ENCODE results near the gene SMURF1.
A peak's percentile ranks its signal among the peaks of the same experiment; 100 is the strongest.

The SMURF1 gene

DNA sequence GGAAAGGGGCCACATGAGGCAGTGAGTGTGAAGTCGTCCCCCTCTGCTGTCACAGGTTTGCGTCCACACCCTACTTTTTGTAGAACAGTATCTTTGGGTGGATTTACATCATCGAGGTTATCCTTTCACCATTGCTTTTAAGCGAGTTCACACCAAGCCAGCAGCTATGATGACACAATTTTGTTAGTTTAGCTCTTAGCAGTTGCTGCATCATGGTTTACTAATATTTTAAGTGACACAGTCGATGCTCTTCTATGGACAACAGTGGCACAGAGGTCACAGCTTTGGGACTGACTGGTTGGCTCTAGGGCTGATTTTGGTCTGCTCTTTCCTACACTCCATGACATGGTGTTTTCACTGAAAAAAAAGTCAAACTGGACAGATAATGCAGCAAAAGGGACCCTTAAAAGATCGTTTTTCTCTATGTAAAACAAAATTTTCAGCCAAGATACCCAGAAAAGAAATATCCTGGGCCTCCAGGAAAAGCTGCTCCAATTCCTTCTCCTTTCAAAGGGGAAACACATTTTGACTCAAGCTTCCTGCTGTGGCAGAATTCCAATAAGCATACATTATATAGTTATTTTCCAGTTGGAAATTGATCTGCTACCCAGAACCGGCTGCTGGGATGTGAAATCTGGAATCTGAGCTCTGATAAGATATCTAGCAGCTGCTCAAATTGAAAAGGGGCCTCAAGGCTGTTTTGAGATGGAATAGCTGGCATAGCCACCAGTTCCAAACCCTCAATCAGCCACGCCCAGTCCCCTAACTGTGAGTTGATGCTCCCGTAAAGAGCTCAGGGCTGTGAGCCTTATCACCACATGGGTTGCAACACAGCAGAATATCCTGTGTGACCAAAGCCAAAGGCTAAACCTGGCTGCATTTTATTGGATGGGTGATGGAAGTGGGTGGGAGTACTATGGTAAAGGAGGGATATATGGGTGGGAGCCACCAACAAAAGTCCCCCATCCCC is 114.2 kb downstream of the SMURF1 start:
- DNase-seq (ENCODE audit: low read depth): no peak
- TF ChIP-seq, protein P1, sequence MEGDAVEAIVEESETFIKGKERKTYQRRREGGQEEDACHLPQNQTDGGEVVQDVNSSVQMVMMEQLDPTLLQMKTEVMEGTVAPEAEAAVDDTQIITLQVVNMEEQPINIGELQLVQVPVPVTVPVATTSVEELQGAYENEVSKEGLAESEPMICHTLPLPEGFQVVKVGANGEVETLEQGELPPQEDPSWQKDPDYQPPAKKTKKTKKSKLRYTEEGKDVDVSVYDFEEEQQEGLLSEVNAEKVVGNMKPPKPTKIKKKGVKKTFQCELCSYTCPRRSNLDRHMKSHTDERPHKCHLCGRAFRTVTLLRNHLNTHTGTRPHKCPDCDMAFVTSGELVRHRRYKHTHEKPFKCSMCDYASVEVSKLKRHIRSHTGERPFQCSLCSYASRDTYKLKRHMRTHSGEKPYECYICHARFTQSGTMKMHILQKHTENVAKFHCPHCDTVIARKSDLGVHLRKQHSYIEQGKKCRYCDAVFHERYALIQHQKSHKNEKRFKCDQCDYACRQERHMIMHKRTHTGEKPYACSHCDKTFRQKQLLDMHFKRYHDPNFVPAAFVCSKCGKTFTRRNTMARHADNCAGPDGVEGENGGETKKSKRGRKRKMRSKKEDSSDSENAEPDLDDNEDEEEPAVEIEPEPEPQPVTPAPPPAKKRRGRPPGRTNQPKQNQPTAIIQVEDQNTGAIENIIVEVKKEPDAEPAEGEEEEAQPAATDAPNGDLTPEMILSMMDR (conservative IDR thresholded peaks at IDR 0.05; ENCODE audit: control insufficient read depth, insufficient read depth, low read depth, low read length): no peak
- no peak overlapping the region for H3K4me3 ChIP-seq (ENCODE audit: control insufficient read depth, low read depth, low read length)

DNA sequence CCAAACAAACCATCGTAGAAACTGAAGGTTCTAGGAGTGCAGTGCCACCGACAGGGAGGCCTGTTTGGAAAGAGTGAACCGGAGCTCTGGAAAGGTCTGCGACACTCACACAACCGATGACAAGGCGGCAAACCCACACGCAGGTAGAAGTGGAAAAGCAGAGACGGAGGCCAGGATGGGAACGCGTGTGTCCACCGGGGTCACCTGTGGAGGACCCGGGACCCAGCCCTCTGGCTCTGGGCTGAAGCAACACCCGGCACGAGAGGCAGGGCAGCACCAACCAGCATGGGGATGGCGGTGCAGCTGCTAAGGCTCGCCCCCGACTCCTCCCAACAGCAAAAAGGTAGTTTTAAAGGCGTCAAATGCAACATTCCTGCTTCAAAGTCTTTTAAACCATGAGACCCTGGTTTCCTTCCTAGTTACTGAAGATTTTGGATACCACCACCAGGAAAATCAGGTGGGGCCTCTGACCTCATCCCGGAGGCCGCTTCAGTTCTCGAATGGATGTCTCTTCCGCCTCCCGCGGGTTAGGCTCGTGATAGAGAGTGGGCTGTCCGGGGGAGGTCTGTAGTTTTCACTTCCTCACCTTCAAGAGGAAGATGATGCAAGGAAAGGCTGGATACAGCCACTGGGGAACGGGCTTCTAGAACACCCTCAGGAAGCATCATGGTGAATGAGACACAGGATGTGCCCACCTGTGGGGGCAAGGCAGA is 115.5 kb downstream of the SMURF1 start:
- H3K4me3 ChIP-seq (ENCODE audit: control insufficient read depth, low read depth, low read length): no peak overlapping the region
- DNase-seq (ENCODE audit: low read depth): no peak
- TF ChIP-seq, protein P1 (conservative IDR thresholded peaks at IDR 0.05; ENCODE audit: control insufficient read depth, insufficient read depth, low read depth, low read length): no peak

DNA sequence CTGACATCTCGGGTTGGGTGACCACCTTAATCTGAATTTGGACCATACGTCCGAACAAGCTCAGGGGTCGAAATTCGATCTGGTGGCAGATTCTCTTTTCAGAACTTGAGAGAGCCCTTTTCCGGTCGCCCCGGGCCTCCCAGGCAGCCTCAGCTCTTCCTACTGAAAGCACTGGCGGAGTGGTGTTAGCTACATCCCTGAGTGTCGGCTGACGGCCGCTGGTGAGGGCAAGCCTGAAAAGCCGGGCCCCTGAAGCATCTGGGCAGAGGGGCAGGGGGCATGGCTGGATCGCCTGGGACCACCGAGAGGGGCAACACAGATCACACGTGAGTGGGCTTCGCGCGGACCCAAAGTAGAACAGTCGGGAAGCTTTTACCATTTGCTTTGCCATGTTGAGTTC is 116.1 kb downstream of the SMURF1 start:
- no peak for DNase-seq (ENCODE audit: low read depth)
- TF ChIP-seq, protein P1 (conservative IDR thresholded peaks at IDR 0.05; ENCODE audit: control insufficient read depth, insufficient read depth, low read depth, low read length): no peak
- no peak overlapping the region for H3K4me3 ChIP-seq (ENCODE audit: control insufficient read depth, low read depth, low read length)

DNA sequence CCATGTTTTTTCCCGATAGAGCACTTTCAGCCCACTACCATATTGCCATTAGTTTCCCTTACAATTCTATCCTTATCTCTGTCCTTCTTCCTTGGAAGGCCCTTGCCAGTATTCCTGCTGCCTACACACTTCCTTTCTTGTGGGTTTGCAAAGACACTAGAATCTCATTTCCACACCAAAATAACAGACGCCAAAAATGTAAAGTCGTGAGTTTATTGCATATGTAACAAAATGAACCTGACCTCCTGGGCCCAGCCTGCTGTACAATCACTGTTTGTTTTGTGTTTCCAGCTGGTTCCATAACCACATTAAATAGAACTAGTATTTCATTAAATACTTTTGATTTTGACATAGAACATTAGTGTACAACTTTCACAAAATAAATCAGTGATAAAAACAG is 116.7 kb downstream of the SMURF1 start:
- DNase-seq (ENCODE audit: low read depth): no peak
- TF ChIP-seq, protein P1 (conservative IDR thresholded peaks at IDR 0.05; ENCODE audit: control insufficient read depth, insufficient read depth, low read depth, low read length): no peak
- H3K4me3 ChIP-seq (ENCODE audit: control insufficient read depth, low read depth, low read length): no peak overlapping the region

DNA sequence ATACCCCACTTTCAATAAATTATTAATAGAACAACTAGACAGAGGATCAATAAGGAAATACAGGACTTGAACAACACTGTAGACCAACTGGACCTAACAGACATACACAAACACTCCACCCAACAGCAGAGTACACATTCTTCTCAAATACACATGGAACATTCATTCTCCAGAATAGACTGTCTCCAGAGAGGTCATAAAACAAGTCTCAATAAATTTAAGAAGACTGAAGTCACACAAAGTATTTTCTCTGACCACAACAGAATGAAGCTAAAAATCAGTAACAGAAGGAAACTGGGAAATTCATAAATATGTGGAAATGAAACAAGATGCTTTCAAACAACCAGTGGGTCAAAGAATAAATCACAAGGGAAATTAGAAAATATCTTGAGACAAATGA is 119.8 kb downstream of the SMURF1 start:
- DNase-seq (ENCODE audit: low read depth): peak; percentile 27
- TF ChIP-seq, protein P1 (conservative IDR thresholded peaks at IDR 0.05; ENCODE audit: control insufficient read depth, insufficient read depth, low read depth, low read length): no peak
- no peak overlapping the region for H3K4me3 ChIP-seq (ENCODE audit: control insufficient read depth, low read depth, low read length)

DNA sequence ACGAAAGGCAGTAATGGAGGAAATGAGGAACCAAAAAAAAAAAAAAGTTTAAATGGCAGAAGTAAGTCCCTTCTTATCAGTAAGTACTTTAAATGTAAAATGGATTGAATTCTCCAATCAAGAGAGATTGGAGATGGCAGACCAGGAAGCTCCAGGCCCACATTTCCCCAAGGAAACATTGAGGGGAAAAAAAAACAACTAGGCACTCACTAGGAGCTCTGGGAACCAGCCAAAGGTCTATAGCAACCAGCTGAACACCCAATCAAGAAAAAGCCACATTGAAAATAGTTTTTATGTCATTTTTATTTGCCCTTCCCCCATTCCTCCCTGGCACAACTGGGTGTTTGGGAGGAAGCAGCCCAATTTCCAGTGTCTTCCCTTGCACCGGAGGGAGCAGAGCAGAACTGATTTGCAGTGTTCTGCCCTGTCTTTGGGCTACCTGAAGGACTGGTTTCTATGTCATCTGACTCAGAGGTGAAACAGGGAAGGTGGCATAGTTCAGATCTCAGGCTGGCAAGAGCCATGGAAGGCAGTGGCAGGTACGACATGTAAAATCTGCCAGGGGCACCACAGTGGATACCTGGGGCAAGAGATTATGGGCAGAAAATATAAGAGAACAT is 121.9 kb downstream of the SMURF1 start:
- TF ChIP-seq, protein P1 (conservative IDR thresholded peaks at IDR 0.05; ENCODE audit: control insufficient read depth, insufficient read depth, low read depth, low read length): no peak
- no peak overlapping the region for H3K4me3 ChIP-seq (ENCODE audit: control insufficient read depth, low read depth, low read length)

More for the DNA sequence above, 121.9 kb downstream of the SMURF1 start:
- peak; percentile 52 for DNase-seq (ENCODE audit: low read depth)
